NB4 (cell line): ENCODE data around the gene CERS3.
A peak's percentile ranks its signal among the peaks of the same experiment; 100 is the strongest.

Experiments
- DNase-seq: peaks from one replicate; pipeline ENCODE4 v3.0.0; 2010; ENCODE audit warnings: low read depth
- H3K4me3 ChIP-seq: one replicate; pipeline ENCODE4 v1.5.1; 2011; ENCODE audit warnings: mild to moderate bottlenecking, low read depth, low read length, moderate library complexity
- MYC ChIP-seq: IDR thresholded peaks from 2 replicates; pipeline ENCODE4 v1.6.1; 2011; ENCODE audit warnings: low read depth, low read length
- POLR2A ChIP-seq: IDR thresholded peaks from 2 replicates; pipeline ENCODE4 v1.6.1; 2011; ENCODE audit warnings: mild to moderate bottlenecking; ENCODE audit not compliant: insufficient read length; ENCODE audit errors: extremely low read depth
- TF ChIP-seq, protein P1 (sequence below): IDR thresholded peaks from one replicate; pipeline ENCODE4 v1.5.1; 2012; ENCODE audit warnings: low read depth, low read length
- TF ChIP-seq, protein P2 (sequence below): IDR thresholded peaks from 2 replicates; pipeline ENCODE4 v1.6.1; 2011; ENCODE audit warnings: low read depth, low read length

The CERS3 gene

DNA sequence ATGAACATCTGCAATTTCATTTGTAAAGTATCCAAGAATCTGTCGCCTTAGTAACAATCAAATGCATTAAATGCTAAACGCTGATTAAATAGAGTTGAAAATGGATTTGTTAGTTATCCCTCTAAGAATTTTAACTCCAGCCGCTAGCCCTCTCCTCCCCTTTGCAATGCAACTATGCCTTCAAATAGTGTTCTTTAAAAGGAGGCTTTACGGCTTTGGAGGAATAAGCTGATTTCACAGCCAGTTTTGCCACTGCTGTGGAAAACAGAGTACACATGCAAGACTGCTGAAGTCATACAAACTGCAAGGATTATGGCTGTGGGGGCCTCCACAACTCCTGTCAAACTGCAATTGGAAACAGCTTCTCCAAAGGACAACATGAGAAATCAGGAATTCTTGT lies 89.2 kb downstream of the CERS3 start:
- TF ChIP-seq, protein P1, sequence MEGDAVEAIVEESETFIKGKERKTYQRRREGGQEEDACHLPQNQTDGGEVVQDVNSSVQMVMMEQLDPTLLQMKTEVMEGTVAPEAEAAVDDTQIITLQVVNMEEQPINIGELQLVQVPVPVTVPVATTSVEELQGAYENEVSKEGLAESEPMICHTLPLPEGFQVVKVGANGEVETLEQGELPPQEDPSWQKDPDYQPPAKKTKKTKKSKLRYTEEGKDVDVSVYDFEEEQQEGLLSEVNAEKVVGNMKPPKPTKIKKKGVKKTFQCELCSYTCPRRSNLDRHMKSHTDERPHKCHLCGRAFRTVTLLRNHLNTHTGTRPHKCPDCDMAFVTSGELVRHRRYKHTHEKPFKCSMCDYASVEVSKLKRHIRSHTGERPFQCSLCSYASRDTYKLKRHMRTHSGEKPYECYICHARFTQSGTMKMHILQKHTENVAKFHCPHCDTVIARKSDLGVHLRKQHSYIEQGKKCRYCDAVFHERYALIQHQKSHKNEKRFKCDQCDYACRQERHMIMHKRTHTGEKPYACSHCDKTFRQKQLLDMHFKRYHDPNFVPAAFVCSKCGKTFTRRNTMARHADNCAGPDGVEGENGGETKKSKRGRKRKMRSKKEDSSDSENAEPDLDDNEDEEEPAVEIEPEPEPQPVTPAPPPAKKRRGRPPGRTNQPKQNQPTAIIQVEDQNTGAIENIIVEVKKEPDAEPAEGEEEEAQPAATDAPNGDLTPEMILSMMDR, result no peak
- TF ChIP-seq, protein P2, sequence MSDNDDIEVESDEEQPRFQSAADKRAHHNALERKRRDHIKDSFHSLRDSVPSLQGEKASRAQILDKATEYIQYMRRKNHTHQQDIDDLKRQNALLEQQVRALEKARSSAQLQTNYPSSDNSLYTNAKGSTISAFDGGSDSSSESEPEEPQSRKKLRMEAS, result no peak
- TF ChIP-seq MYC (no peak), POLR2A (no peak)
- H3K4me3 ChIP-seq, result no peak overlapping the region
- no peak for DNase-seq

DNA sequence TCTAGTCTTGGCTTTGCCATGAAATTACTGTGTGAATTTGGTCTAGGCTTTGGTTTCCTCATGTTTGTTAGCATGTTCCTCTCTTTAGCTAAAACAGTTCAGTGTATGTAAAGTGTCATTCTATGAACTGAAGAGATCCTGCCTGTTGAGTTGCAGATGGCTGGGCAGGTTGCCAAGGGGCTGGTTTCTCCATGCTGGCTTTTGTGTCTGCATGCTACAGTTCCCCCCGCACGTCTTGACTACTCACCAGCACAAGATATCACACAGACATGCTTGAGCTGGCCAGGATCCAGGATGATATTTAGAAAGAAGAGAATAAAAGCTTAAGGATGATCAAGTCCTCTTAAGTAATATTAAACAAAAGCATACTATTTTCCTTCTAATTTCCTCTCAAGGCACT lies 90.2 kb downstream of the CERS3 start:
- peak; percentile 45 for DNase-seq
- no peak overlapping the region for H3K4me3 ChIP-seq
- TF ChIP-seq POLR2A (no peak), MYC (no peak)
- TF ChIP-seq, protein P2, result no peak
- TF ChIP-seq, protein P1, result no peak

DNA sequence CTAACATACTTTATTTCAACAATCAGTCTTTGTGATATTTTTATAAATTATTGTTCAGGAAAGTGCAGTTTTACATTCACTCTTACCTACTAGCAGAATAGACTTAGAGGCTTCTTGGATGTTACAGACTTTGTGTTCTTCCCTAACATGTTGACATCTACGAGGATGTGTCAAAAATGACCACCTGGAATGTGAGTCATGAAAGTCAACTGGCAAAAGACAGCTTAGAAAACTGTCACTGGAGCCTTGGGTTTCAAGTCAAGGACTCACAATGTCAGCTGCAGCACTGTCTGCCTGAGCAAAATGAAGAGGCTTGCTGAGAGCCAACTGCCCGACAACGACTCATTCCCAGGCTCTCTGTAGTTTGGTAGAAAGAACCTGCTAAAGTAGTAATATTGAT lies 91.5 kb downstream of the CERS3 start:
- H3K4me3 ChIP-seq, result no peak overlapping the region
- TF ChIP-seq, protein P1, result no peak
- TF ChIP-seq POLR2A (no peak), MYC (no peak)
- TF ChIP-seq, protein P2, result no peak
- DNase-seq, result no peak

DNA sequence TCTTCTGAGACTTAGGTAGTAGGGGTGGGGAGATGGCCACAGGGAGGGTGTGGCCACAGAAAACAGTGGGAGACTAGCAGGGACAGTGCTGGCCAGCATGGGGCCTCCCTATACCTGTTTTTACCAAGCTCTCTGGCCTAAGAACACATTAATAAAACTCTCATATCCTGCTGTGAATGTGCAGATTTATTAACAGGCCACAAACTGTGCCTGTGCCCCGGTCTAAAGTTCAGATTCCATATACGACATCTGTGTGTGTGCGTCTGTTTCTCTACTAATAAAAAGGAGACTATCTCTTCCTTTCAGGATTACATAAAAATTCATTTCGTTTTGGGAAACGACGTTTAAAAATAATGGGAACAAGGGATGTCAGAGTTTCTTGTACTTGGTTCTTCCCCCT lies 94.2 kb downstream of the CERS3 start:
- no peak overlapping the region for H3K4me3 ChIP-seq
- no peak for DNase-seq
- TF ChIP-seq, protein P1, result no peak
- TF ChIP-seq POLR2A (no peak), MYC (no peak)
- TF ChIP-seq, protein P2, result no peak

DNA sequence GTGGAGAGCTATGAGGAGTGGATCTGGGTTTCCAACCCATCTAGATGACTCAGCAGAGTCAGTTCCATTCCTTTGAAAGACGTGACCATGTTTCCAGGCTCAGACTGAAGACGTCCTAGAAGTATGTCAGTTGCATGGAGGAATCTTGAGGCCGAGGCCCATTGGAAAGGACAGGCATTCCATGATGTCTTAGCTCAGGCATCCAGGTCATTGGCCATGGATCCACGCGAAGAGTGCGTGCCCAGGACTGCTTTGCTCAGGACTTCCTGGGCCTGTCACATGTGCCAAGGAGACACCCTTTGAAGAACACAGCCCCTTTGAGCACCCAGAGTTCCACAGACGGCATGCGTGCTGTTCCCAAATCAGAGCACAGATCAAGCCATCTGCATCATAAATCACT lies 94.7 kb downstream of the CERS3 start:
- no peak overlapping the region for H3K4me3 ChIP-seq
- no peak for TF ChIP-seq MYC
- TF ChIP-seq, protein P1, result no peak
- TF ChIP-seq, protein P2, result no peak
- DNase-seq, result no peak

DNA sequence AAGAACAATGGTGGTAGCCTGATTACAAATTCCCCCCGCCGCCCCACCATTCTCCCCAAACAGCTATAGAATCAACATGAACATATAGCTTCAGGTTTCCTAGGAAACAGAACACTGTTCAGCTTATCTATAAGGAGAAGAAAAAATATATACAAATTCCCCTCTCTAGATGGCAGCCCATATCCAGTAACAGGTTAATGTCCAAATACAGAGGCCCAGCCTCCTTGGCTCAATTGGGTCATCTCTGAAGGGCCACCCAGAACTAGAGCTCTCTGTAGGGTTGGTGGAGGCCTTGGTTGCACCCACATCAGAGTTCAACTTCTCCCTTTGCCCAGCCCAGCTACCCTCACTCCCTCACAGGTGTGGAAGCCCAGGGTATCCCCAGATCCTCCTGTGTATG lies 95.4 kb downstream of the CERS3 start:
- DNase-seq, result peak; percentile 16
- TF ChIP-seq, protein P2, result no peak
- TF ChIP-seq MYC (no peak), POLR2A (no peak)
- TF ChIP-seq, protein P1, result no peak

More for the DNA sequence above, 95.4 kb downstream of the CERS3 start:
- no peak overlapping the region for H3K4me3 ChIP-seq
